Fibroblast of the aortic adventitia (primary cell): ENCODE data around the gene FHIT. TPM values are rescaled to one million over a fixed set of nuclear protein-coding genes. Genes with fewer than 3 reads are reported as not detected.

ENCODE experiments used
- DNase-seq: peaks from one replicate; pipeline ENCODE4 v3.0.0-alpha.2; 2010; ENCODE audit warnings: low read depth
- H3K4me3 ChIP-seq: 2 replicates; pipeline ENCODE4 v1.5.1; 2011; ENCODE audit warnings: low read depth, mild to moderate bottlenecking, control low read depth, low read length, moderate library complexity
- CTCF ChIP-seq: IDR thresholded peaks from 2 replicates; pipeline ENCODE4 v1.5.1; 2011; ENCODE audit warnings: mild to moderate bottlenecking, low read length, control low read depth, inconsistent platforms; ENCODE audit not compliant: insufficient read depth
- total RNA-seq: library from RNA; depleted of rRNA; stranded (reverse); fragments of >200 nt; gene quantifications from 2 replicates; pipeline ENCODE4 v1.2.3, GENCODE V29; 2012; ENCODE audit warnings: low replicate concordance

The FHIT gene
- total RNA-seq, 1 donor: 1.5 TPM

DNA sequence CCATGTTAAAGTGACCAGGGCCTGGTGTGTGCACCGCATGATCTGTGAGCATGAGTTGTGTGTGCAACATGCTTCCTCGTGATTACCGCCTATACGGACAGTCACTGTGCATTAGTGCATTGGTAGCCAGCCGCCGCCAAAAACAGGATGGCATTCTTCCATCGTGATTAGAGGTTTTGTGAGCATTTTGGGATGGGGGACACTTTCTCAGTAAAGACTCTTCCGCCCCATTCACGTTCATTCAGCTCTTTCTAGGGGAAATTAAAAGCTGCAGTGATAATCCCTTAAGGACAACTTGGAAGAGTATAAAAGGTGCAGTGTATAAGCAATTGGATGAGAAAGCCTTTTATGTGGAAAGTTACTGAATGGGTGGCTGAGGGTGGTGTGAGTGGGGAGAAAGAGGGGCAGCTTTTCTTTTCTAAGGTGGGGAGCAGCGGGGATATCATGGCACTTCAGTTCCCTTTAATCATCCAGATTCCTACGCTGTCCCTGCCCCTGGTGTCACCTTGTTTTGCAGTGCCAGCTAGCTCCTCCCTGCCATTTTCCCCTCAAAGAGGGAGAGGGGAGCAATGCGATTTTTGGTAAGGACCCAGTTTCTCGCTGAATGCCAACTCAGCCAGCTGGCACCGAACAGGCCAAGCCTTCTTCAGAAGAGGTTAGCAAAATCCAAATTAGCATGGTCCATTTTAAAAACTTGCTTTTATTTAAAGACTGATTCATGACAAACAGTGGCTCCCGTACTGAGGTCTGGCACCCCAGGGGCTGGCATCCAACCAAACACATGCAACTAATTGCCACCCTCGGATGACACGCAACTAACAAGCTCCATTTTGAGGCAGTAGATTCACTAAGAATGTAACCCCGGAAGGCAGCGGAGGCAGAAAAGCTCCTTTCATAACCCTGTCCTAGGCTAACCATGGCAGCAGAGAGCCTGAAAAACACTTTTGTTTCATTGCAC, 447.8 kb downstream of the FHIT start:
- DNase-seq: no peak
- TF ChIP-seq CTCF: no peak
- H3K4me3 ChIP-seq: no peak overlapping the region

DNA sequence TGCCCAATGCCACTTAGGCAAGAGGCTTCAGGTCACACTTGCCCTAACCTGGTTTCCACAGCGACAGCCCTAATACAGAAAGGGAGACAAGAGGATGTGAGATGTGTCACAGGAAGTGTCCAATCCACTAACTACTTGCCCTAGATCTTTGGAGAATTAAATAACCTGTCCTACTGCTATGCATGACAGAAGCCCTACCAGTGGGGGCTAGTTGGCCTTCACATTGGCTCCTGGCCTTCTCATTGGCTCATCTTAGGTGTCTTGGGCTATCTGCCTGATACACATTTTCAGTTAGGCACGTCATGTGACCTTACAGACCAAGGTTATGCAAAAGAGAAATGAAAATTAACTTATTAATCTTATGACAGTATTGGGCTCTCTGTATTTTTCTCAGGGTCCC, 449.9 kb downstream of the FHIT start:
- TF ChIP-seq CTCF: no peak
- no peak for DNase-seq
- no peak overlapping the region for H3K4me3 ChIP-seq

- H3K4me3 ChIP-seq: no peak overlapping the region
- DNase-seq: no peak
- TF ChIP-seq CTCF: no peak
These were observed 452.8 kb downstream of the FHIT start for GRCh38 chr3:60798456-60798855.

DNA sequence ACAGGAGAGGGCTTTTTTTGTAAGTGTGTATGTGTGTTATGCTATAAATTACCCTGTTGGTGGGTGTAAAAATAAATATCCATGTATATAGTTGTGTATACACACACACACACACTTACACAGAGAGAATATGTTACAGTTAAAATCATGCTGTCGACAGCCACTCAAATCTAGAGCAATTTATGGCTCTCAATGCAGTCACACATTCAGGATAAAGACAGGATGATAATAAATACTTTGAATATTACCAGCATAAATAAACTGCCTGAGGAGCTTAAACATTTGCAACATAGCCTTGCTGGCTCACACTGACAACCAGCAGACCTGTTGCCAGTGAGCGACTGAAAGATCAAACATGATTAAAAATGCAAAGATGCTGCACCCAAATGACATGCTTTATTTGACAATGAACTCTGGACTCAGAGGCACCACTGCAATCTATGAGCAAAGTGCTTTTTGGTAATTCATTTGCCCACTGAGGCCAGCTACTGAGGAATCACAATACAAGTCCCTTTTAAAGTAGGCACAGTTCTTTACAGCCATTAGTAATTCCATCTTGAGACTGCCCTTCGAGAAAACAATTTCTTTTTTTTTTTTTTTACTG, 458.9 kb downstream of the FHIT start:
- TF ChIP-seq CTCF: no peak
- DNase-seq: no peak
- H3K4me3 ChIP-seq: no peak overlapping the region

GRCh38 chr3:60788185-60788584, 463.1 kb downstream of the FHIT start:
- no peak for DNase-seq
- TF ChIP-seq CTCF: no peak
- H3K4me3 ChIP-seq: no peak overlapping the region

DNA sequence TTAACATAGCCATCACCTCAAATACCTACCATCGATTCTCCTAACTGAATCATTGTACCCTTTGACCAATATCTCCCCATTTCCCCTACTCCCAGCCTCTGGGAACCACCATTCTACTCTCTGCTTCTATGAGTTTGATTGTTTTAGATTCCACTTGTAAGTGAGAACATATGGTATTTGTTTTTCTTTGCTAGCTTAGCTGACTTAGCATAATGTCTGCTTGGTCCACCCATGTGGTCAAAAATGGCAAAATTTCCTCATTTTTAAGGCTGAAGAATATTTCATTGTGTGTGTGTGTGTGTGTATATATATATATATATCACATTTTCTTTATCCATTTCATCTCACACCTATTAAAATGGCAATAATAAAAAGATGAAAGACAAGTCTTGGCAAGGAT, 469.3 kb downstream of the FHIT start:
- TF ChIP-seq CTCF: no peak
- no peak overlapping the region for H3K4me3 ChIP-seq
- no peak for DNase-seq

- no peak for TF ChIP-seq CTCF
- no peak overlapping the region for H3K4me3 ChIP-seq
- DNase-seq: no peak
These were observed 471.6 kb downstream of the FHIT start for GRCh38 chr3:60779637-60780036.
